ENCODE measurements around the gene EXOSC10. TPM values are rescaled to one million over a fixed set of nuclear protein-coding genes. Genes with fewer than 3 reads are reported as not detected.

EXOSC10 gene
- total and polyA plus RNA-seq, 2 of the 4 experiments (the other 2 are of a cell fraction) = 64.5 to 66.0 TPM

DNA sequence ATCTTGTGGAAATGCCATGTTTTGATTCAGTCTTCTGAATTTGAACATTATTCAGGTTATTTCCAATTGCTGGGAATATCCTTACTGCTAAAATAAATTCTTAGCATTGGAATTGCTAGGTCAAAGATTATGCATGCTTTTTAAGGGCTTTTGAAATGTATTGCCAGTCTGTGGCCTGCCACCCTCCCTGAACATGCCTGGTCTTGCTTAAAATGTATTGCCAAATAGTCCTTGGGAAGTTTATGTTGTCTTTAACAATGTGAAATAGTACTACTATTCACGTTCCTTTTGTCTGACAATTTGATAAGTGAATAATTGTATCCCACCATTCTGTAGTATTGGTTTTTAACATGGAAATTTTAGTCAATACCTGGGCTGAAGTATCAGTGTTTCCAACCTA lies 73.6 kb downstream of the EXOSC10 start:
- no peak overlapping the region for H3K4me2 ChIP-seq (ENCODE audit: low read depth, low read length)
- H2AK9ac ChIP-seq (replicated peaks; ENCODE audit: low read depth, low read length, poor library complexity) = no peak overlapping the region
- no peaks in the 10 kb centered on the region for H3K4me1 ChIP-seq (ENCODE audit: control insufficient read depth, insufficient read depth, low read length)
- intact Hi-C loops (cut with micrococcal nuclease) = no loop called here
- no peak overlapping the region for H2BK15ac ChIP-seq (ENCODE audit: low read depth, low read length)
- dilution Hi-C loops (cut with HindIII; ENCODE audit: low sequenced_read_pairs, unreplicated experiment) = no loop called here
- H2BK120ac ChIP-seq (ENCODE audit: low read depth, low read length) = no peak overlapping the region
- no peaks in the 10 kb centered on the region for H3K27me3 ChIP-seq (ENCODE audit: control insufficient read depth, insufficient read depth, low read length)
- H3K56ac ChIP-seq (ENCODE audit: extremely low read depth, insufficient read depth, low read length) = no peak overlapping the region
- no peak overlapping the region for H4K91ac ChIP-seq (ENCODE audit: insufficient read depth, low read depth, low read length)
- H2AFZ ChIP-seq (replicated peaks; ENCODE audit: low read length, poor library complexity) = no peak overlapping the region
- H3K36me3 ChIP-seq (ENCODE audit: control insufficient read depth, insufficient read depth, low read length) = peaks cover 40% of the 10 kb centered on the region
- H4K5ac ChIP-seq (ENCODE audit: low read depth, low read length) = no peak overlapping the region
- H2BK20ac ChIP-seq (ENCODE audit: low read depth, low read length) = no peak overlapping the region
- peak overlapping the region; percentile 61 for H2BK5ac ChIP-seq (ENCODE audit: low read depth, low read length, poor library complexity, severe bottlenecking)
- H3K9me3 ChIP-seq (ENCODE audit: control insufficient read depth, insufficient read depth, low read length) = no peaks in the 10 kb centered on the region
- DNase-seq (no peak), ATAC-seq (ENCODE audit: low read depth) (no peak)
- CTCF ChIA-PET = no interaction called here
- no peak overlapping the region; a peak in 1 of 4 replicates for H4K8ac ChIP-seq (ENCODE audit: low read depth in 2 of 2, low read length in 2 of 2)
- no TSS peak for BruUV-seq (replicated peaks)
- no CpG with 5 or more reads among the region's 1 CpG for WGBS, 2 experiments (ENCODE audit: extremely low coverage in 2 of 2, insufficient read length in 1 of 2)
- no peak overlapping the region for H3K18ac ChIP-seq (ENCODE audit: low read depth, low read length)
- H3K79me1 ChIP-seq (ENCODE audit: low read depth in 1 of 2, low read length in 2 of 2) = peaks cover 11 to 16% of the 10 kb centered on the region in 2 experiments
- in situ Hi-C loops (cut with MboI; ENCODE audit: low sequenced_read_pairs) = no loop called here
- POLR2A ChIA-PET (ENCODE audit: unreplicated experiment) = no interaction called here
- H3K4ac ChIP-seq (ENCODE audit: low read depth, low read length) = no peak overlapping the region
- peaks cover 19% of the 10 kb centered on the region for H4K20me1 ChIP-seq (ENCODE audit: insufficient read depth, low read length)
- no peak overlapping the region for H2AK5ac ChIP-seq (ENCODE audit: low read depth, low read length)
- no peak overlapping the region for H3K4me3 ChIP-seq (ENCODE audit: insufficient read depth, low read depth, low read length)
- no peak overlapping the region for H3K14ac ChIP-seq (replicated peaks; ENCODE audit: low read depth, low read length)
- no peak overlapping the region for H3K23ac ChIP-seq (ENCODE audit: low read depth, low read length)
- H3K27ac ChIP-seq (ENCODE audit: insufficient read depth, low read length) = no peak overlapping the region
- H3K9me1 ChIP-seq (ENCODE audit: insufficient read depth, low read length) = no peaks in the 10 kb centered on the region
- no peak overlapping the region for H3K9ac ChIP-seq (ENCODE audit: low read depth, low read length)
- TF ChIP-seq POLR2A (IDR thresholded peaks at IDR 0.05; ENCODE audit: low read depth, low read length) (no peak), RCOR1 (IDR thresholded peaks at IDR 0.05; ENCODE audit: insufficient replicate concordance, low read length) (no peak), CEBPB (IDR thresholded peaks at IDR 0.05; ENCODE audit: low read depth, low read length) (no peak), RFX5 (IDR thresholded peaks at IDR 0.05; ENCODE audit: low read depth, low read length) (no peak), NFE2L2 (IDR thresholded peaks at IDR 0.05; ENCODE audit: low read depth, low read length) (no peak), MAZ (IDR thresholded peaks at IDR 0.05; ENCODE audit: borderline replicate concordance, low read depth, low read length) (no peak)

Measured in IMR-90 (cell line).